ENCODE results near the gene LSAMP.

DNA sequence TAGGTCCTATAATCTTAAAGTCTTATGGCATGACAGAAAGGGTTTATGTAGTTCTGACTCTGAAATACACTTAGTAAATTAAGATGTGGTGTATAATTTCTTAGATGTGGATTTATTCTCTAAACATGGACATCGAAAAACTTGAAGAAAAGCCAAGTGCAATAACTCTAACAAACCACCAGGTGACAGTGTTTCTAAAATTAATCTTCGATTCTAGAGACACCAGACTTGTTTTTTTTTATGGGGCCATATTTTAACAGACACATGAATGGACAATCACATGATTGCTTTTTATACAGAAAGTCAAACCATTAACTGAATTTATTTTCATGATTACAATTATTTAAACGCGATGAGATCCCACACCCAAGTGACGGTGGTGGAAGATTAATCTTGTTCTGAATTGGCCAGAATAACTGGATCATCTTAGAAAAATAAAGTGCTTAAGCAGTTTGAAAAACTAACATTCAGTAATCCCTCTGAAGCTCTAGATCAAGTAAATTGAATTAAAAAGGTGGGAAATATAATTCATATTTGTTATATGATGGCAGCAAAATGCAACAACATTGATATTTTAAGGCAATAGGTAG is 305.1 kb downstream of the LSAMP start:
- TF ChIP-seq POLR2A (IDR thresholded peaks at IDR 0.05), result no peak
- TF ChIP-seq, protein P1, sequence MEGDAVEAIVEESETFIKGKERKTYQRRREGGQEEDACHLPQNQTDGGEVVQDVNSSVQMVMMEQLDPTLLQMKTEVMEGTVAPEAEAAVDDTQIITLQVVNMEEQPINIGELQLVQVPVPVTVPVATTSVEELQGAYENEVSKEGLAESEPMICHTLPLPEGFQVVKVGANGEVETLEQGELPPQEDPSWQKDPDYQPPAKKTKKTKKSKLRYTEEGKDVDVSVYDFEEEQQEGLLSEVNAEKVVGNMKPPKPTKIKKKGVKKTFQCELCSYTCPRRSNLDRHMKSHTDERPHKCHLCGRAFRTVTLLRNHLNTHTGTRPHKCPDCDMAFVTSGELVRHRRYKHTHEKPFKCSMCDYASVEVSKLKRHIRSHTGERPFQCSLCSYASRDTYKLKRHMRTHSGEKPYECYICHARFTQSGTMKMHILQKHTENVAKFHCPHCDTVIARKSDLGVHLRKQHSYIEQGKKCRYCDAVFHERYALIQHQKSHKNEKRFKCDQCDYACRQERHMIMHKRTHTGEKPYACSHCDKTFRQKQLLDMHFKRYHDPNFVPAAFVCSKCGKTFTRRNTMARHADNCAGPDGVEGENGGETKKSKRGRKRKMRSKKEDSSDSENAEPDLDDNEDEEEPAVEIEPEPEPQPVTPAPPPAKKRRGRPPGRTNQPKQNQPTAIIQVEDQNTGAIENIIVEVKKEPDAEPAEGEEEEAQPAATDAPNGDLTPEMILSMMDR (IDR thresholded peaks at IDR 0.05), result no peak

All from lower leg skin (tissue), 3 donors.